Kidney (tissue), 14 donors: ENCODE data around the gene DCST1. TPM values are rescaled to one million over a fixed set of nuclear protein-coding genes. Genes with fewer than 3 reads are reported as not detected.
A peak's percentile ranks its signal among the peaks of the same experiment; 100 is the strongest.

Experiments used
- DNase-seq, 5 donors: peaks; one replicate each; pipeline ENCODE4 v3.0.0-alpha.2; 2013 to 2020
- FAIRE-seq: peaks from 2 replicates; lab custom pipeline; 2012; peaks lifted over from hg19 to GRCh38; lab: Jason Lieb, UNC
- H3K27ac ChIP-seq, 2 donors: one replicate each; pipeline ENCODE4 v1.7.0; 2013; ENCODE audit warnings: low read depth in 2 of 2, low read length in 2 of 2, inconsistent platforms in 1 of 2
- H3K27me3 ChIP-seq: one replicate; pipeline ENCODE4 v1.7.1; 2013; ENCODE audit warnings: low read length, inconsistent platforms; ENCODE audit not compliant: control insufficient read depth, insufficient read depth
- H3K36me3 ChIP-seq, 3 donors: one replicate each; pipeline versions ENCODE4 v1.7.0 to v1.7.1; 2013; ENCODE audit warnings: low read length in 3 of 3, control low read depth in 1 of 3, inconsistent platforms in 1 of 3; ENCODE audit not compliant: insufficient read depth in 3 of 3, control insufficient read depth in 2 of 3
- H3K4me1 ChIP-seq, 3 donors: one replicate each; pipeline versions ENCODE4 v1.7.0 to v1.7.1; 2013; ENCODE audit warnings: low read length in 3 of 3, inconsistent platforms in 1 of 3, low read depth in 1 of 3; ENCODE audit not compliant: control insufficient read depth in 2 of 3, insufficient read depth in 2 of 3
- H3K4me3 ChIP-seq, 3 donors: one replicate each; pipeline versions ENCODE4 v1.7.0 to v1.8.1; 2013; ENCODE audit warnings: low read length in 3 of 3, control low read depth in 1 of 3, inconsistent platforms in 1 of 3
- H3K9ac ChIP-seq, 3 donors: one replicate each; pipeline versions ENCODE4 v1.7.0 to v1.7.1; 2013; ENCODE audit warnings: low read length in 3 of 3, control low read depth in 1 of 3, inconsistent platforms in 1 of 3
- H3K9me3 ChIP-seq, 3 donors: one replicate each; pipeline versions ENCODE4 v1.7.0 to v1.7.1; 2013; ENCODE audit warnings: low read length in 3 of 3, control low read depth in 1 of 3, inconsistent platforms in 1 of 3; ENCODE audit not compliant: control insufficient read depth in 2 of 3, insufficient read depth in 1 of 3
- intact Hi-C: fragments of 100-400 bp; cut with DNase I; formaldehyde crosslinking; loops from one replicate; pipeline ENCODE4 v1.11.1; 2022
- polyA plus RNA-seq: library from polyadenylated mRNA; stranded (reverse); fragments of 350-450 nt; fragmentation: Illumina TruSeq; extraction: RNeasy Lipid Tissue Mini Kit (QIAGEN cat#74804); gene quantifications from one replicate; pipeline ENCODE4 v1.2.3, GENCODE V29; 2014; ENCODE audit warnings: low read depth, low replicate concordance; ENCODE audit not compliant: insufficient read depth
- total RNA-seq: library from RNA; stranded (reverse); fragmentation: NEBNext Ultra II Directional; extraction: Animal tissue kit (Norgen Biotek cat#: 25700); gene quantifications from one replicate; pipeline ENCODE4 v1.2.1, GENCODE V29; 2021
- TF ChIP-seq, protein P1 (sequence below): IDR thresholded peaks from 3 replicates; pipeline ENCODE4 v1.5.1; 2012; ENCODE audit warnings: mild to moderate bottlenecking, moderate library complexity, borderline replicate concordance; ENCODE audit not compliant: insufficient read depth; ENCODE audit errors: extremely low read depth
- donor health status: control.
- donor health status: control.
- donor health status: control.
- donor health status: control.
- donor health status: control.
- donor health status: DM: yes; HTN: yes; CAD: no.
- donor health status: Normal renal cell carcinoma (clear cell type).

DCST1 gene
- total and polyA plus RNA-seq, 2 donors from 2014 or later: not detected

DNA sequence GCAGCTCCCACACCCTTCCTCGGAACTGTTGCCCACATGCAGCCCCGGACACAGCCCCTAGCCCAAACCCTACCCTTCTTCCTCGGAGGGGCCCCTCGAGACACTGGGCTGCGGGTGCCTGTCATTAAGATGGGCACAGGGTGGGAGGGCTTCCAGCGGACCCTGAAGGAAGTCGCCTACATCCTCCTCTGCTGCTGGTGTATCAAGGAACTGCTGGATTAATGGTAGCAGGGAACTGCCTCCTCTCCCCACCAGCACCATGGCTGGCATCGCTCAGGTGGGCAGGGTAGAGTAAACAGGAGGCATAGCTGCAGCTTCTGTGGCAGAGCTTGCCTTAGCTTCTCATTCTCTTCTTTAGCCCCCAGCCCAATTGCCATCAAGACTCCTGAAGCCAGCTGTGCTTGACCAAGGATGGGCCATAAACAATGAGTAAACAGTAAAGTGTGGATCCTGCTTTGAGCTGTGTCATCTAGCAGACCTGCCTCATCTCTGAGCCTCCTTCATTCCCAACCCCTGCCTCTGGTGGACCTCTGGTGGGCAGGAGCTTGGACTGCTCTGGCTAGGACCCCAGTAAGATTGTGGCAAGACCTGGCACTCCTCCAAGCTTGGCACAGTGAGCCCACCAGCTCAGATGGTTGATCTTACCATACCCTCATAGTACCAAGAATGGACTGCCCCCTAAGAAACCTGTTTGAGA, 39.9 kb upstream of the DCST1 start, which contains the start of gene LENEP:
TSS of gene LENEP (plus strand) at position 15 of the 697 bp plus-strand sequence. CDS start at position 37, 22 bp downstream.
- Histone ChIP-seq H3K27ac (no peak within 1 kb of the TSS), H3K27me3 (no peaks in the 10 kb centered on the region), H3K4me1 (no peaks in the 10 kb centered on the region), H3K9me3 (no peaks in the 10 kb centered on the region), H3K36me3 (peaks cover 0 to 2% (median 0%) of the 10 kb centered on the region in 3 donors), H3K4me3 (no peak within 1 kb of the TSS), H3K9ac (no peak within 1 kb of the TSS)
- DNase-seq (peak in 1 of 5 donors; percentile 54), FAIRE-seq (no peak)
- intact Hi-C loops: no loop called here
- TF ChIP-seq, protein P1, sequence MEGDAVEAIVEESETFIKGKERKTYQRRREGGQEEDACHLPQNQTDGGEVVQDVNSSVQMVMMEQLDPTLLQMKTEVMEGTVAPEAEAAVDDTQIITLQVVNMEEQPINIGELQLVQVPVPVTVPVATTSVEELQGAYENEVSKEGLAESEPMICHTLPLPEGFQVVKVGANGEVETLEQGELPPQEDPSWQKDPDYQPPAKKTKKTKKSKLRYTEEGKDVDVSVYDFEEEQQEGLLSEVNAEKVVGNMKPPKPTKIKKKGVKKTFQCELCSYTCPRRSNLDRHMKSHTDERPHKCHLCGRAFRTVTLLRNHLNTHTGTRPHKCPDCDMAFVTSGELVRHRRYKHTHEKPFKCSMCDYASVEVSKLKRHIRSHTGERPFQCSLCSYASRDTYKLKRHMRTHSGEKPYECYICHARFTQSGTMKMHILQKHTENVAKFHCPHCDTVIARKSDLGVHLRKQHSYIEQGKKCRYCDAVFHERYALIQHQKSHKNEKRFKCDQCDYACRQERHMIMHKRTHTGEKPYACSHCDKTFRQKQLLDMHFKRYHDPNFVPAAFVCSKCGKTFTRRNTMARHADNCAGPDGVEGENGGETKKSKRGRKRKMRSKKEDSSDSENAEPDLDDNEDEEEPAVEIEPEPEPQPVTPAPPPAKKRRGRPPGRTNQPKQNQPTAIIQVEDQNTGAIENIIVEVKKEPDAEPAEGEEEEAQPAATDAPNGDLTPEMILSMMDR: no peak

DNA sequence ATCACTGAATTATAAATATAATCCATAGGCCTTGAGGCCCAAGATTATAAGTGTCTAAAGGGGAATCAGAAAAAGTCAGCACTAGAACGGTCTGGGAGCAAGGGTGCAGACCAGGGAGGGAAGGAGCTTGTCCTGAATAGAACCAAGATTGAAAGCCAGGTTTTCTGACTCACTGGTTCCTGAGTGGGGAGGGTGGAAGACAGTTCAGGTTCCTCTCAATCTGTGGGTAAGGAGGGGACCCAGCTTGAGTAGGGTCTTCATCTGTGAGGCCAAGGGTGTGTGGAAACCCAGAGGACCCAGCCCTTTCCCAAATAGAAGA, 39.4 kb upstream of the DCST1 start:
- TF ChIP-seq, protein P1: no peak
- Histone ChIP-seq H3K4me3 (no peak overlapping the region), H3K36me3 (peaks cover 0 to 2% (median 0%) of the 10 kb centered on the region in 3 donors), H3K4me1 (peaks cover 0 to 3% (median 0%) of the 10 kb centered on the region in 3 donors), H3K27ac (no peak overlapping the region), H3K27me3 (no peaks in the 10 kb centered on the region), H3K9ac (no peak overlapping the region), H3K9me3 (no peaks in the 10 kb centered on the region)
- no peak for FAIRE-seq
- DNase-seq: no peak
- intact Hi-C loops: no loop called here

DNA sequence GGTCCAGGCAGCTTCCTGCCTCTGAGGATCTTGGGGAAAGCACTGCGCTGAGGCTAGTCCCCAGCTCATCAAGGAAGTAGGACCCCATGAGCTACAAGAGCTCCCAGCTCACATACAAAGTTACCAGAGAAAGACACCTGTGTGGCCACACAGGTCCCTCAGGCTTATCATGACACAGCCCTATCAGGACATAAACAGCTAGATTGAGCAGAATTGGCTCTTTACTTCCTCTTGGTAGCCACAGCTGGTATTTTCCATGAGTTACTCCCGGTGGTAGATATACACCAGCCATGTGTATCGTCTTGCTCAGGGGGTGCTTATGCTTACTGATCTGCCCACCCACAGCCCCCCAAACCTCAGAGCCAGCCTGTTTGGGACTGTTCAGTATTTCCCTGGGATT, 39.0 kb upstream of the DCST1 start:
- DNase-seq: peak in 1 of 5 donors; percentile 22
- no peak overlapping the region for H3K4me3 ChIP-seq
- peaks cover 0 to 4% (median 1%) of the 10 kb centered on the region in 3 donors for H3K4me1 ChIP-seq
- FAIRE-seq: no peak
- intact Hi-C loops: no loop called here
- H3K9me3 ChIP-seq: no peaks in the 10 kb centered on the region
- H3K36me3 ChIP-seq: peaks cover 0 to 2% (median 0%) of the 10 kb centered on the region in 3 donors
- H3K27me3 ChIP-seq: no peaks in the 10 kb centered on the region
- no peak overlapping the region for H3K27ac ChIP-seq
- TF ChIP-seq, protein P1: no peak
- H3K9ac ChIP-seq: no peak overlapping the region
